ENCODE results near the gene EEF1A2. TPM values are rescaled to one million over a fixed set of nuclear protein-coding genes. Genes with fewer than 3 reads are reported as not detected.

The EEF1A2 gene
- total RNA-seq, 4 donors from 2014 or later, result 1.1 to 1.5 TPM; not detected in 2

GRCh38 chr20:63447320-63447719 is 51.6 kb downstream of the EEF1A2 start:
- Histone ChIP-seq H3K27ac (no peak overlapping the region), H3K4me3 (no peak overlapping the region), H3K36me3 (no peaks in the 10 kb centered on the region), H3K27me3 (peaks cover 0 to 8% of the 10 kb centered on the region in 2 donors), H3K4me1 (no peaks in the 10 kb centered on the region), H3K9me3 (no peaks in the 10 kb centered on the region)
- intact Hi-C loops (cut with DNase I; ENCODE audit: low total_unique reads), result no loop called here
- TF ChIP-seq CTCF (IDR thresholded peaks at IDR 0.05) (no peak), POLR2A (IDR thresholded peaks at IDR 0.05) (no peak)
- no peak for DNase-seq

DNA sequence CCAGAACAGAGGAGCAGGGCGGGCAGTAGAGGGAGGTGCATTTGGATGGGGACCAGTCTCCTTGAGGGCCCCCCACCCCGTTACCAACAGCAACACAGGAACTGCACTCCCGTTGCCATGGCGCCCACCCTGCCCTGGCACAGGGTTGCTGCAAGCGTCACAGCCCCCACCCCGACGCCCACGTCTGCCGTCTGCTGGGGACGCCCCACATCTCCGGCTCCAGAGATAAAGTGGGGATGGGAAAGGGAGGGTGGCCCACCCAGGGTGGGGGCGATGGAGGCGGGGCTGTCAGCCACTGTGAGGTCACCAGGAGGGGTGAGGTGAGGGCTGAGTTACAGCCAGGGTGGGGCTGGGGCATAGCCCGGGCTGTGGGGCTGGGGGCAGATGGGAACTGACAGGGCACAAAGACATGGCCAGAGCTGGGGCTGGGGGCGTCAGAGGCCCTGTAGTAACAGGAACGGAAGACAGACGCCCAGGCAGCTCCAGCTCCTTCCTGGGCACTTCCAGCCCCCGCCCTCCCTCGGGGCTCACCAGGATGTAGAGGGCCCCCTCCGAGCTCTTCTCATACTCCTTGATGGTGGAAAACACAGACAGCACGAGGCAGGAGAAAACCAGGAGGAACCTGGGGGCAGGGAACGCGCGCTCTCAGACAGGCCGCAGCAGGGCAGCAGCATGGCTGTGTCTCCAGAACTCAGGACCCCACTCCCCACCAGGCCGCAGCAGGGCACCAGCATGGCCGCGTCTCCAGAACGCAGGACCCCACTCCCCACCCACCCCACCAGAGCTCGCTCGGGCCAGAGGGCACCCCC is 52.5 kb downstream of the EEF1A2 start:
- DNase-seq, result no peak
- Histone ChIP-seq H3K9me3 (no peaks in the 10 kb centered on the region), H3K36me3 (no peaks in the 10 kb centered on the region), H3K4me3 (no peak overlapping the region), H3K27me3 (peaks cover 0 to 6% of the 10 kb centered on the region in 2 donors), H3K4me1 (no peaks in the 10 kb centered on the region), H3K27ac (no peak overlapping the region)
- TF ChIP-seq CTCF (IDR thresholded peaks at IDR 0.05) (no peak), POLR2A (IDR thresholded peaks at IDR 0.05) (no peak)
- intact Hi-C loops (cut with DNase I; ENCODE audit: low total_unique reads), result no loop called here

DNA sequence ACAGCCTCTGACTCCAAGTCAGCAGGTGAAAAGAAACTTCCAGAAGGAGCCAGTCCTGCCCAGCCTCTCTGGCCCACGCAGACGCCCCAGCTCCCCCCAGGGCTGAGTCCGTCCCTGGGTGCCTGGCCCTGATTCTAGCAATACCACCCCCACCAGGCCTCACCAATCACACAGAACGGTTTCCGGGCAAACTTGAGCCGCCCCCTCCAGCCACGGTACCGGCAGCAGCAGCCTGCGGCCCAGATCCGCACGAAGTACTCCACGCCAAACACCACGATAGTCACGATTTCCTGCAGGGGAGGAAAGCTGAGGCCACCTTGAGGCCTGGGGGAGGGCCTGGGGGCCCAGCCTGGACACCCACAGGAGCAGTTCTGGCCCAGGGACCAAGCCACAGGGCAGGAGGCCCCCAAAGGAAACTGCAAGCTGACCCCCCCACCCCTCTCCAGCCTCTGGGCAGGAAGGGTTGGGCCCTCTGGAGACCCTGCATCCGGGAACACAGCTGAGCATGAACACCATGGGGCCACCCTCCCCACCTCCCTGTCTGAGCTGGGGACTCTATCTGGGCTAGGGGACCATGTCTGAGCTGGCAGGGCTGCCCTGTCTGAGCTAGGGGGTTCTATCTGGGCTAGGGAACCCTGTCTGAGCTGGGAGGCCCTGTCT is 53.7 kb downstream of the EEF1A2 start:
- no peak overlapping the region for H3K27ac ChIP-seq
- H3K36me3 ChIP-seq, result no peaks in the 10 kb centered on the region
- no peak for DNase-seq
- intact Hi-C loops (cut with DNase I; ENCODE audit: low total_unique reads), result no loop called here
- TF ChIP-seq CTCF (IDR thresholded peaks at IDR 0.05) (no peak), POLR2A (IDR thresholded peaks at IDR 0.05) (no peak)
- no peaks in the 10 kb centered on the region for H3K4me1 ChIP-seq
- H3K27me3 ChIP-seq, result peaks cover 0 to 6% of the 10 kb centered on the region in 2 donors
- H3K9me3 ChIP-seq, result no peaks in the 10 kb centered on the region
- no peak overlapping the region for H3K4me3 ChIP-seq

DNA sequence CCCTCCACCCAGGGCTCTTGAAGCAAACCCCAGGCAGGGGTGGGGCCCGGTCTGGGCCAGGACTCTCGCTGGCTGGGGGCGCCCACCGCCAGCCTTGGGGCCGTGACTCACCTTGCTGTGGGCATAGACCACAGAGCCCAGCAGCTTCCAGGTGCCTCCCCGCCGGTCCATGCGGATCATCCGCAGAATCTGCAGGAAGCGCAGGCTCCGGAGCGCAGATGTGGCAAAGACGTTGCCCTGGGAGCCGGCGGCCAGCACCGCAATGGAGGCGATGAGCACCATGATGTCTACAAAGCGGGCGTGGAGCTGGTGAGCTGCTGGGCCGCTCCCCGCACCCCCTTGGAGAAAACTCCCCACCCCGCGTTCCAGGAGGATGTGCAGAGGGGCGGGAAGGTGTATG is 54.3 kb downstream of the EEF1A2 start:
- Histone ChIP-seq H3K4me3 (no peak overlapping the region), H3K27me3 (peaks cover 0 to 6% of the 10 kb centered on the region in 2 donors), H3K9me3 (no peaks in the 10 kb centered on the region), H3K36me3 (no peaks in the 10 kb centered on the region), H3K27ac (no peak overlapping the region), H3K4me1 (no peaks in the 10 kb centered on the region)
- no peak for TF ChIP-seq CTCF (IDR thresholded peaks at IDR 0.05)
- no peak for TF ChIP-seq POLR2A (IDR thresholded peaks at IDR 0.05)
- no peak for DNase-seq
- intact Hi-C loops (cut with DNase I; ENCODE audit: low total_unique reads), result no loop called here

Measured in uterus (tissue), 4 donors.